GM18508 (cell line): ENCODE data around the gene POMT2.
"Not testable (repeated sequence)": the region's sequence is repeated elsewhere in the genome, so short reads cannot be mapped to it uniquely, and the experiment has no call there.

ENCODE experiments used
- ATAC-seq: cut with Tn5 transposase; IDR thresholded peaks from one replicate; pipeline ENCODE4 v1.9.1; 2021; ENCODE audit warnings: moderate number of reproducible peaks; ENCODE audit not compliant: insufficient read depth, unreplicated experiment

Gene POMT2

GRCh38 chr14:77303417-77304156 is 17.1 kb downstream of the POMT2 start:
- ATAC-seq = no peak

DNA sequence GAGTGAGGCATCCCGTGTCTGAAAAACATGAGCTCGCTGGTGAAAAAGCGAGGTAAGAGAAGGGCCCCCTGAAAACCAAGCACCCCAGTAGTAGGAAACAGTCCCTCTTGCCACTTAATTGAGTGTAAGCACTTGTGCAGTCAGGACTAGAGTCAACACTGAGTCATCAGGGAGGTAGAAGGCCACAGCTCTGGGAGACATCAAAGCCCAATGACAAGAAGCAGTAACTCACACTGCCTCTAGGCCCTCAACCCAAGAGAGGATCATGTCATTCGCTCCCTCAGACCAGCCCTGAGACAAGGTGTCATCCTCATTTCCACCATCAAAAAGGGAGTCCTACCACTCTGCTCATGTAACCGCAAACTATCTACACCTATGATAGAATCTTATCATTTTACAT is 17.8 kb downstream of the POMT2 start:
- no peak for ATAC-seq

GRCh38 chr14:77301103-77301502 is 19.6 kb downstream of the POMT2 start:
- no peak for ATAC-seq

DNA sequence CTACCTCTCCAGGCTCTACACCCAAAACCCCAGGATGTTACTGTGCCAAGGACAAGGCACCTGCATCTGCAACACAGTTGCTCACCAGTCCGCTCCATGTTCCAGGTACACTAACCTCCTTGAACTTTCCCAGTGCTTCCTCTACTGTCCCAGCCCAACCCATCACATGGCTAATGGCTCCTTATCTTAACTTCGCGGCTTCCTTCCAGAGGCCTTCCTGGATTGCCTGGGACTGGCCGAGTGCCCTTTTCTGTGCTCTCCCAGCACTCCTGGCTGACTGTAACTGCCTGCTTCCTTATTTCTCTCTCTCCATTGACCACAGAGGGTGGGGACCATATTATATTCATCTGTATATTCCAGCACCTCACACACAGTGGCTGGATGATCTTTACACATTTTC is 20.9 kb downstream of the POMT2 start:
- no peak for ATAC-seq

GRCh38 chr14:77296906-77297305 is 23.8 kb downstream of the POMT2 start:
- no peak for ATAC-seq

DNA sequence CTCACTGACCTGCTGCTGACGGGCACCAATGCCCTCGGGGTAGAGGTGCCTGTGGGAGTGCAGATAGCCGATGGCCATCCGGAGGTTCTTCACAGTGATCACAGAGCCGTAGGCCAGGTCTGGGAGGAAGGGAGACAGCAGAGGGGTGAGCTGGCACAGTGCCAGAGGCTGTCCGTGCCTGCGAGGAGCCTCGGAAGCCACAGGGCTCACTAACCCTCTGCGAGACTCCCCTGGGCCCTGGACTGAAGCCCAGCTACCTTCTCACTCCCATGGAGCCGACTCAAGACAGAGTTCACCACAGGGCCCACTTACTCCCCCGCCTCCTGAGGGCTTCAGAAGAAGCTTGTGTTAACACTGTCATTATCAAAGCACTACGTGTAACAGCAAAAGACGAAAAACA is 24.5 kb downstream of the POMT2 start:
- ATAC-seq = no peak

- no peak for ATAC-seq
Observed at GRCh38 chr14:77290705-77291104, 30.0 kb downstream of the POMT2 start.

DNA sequence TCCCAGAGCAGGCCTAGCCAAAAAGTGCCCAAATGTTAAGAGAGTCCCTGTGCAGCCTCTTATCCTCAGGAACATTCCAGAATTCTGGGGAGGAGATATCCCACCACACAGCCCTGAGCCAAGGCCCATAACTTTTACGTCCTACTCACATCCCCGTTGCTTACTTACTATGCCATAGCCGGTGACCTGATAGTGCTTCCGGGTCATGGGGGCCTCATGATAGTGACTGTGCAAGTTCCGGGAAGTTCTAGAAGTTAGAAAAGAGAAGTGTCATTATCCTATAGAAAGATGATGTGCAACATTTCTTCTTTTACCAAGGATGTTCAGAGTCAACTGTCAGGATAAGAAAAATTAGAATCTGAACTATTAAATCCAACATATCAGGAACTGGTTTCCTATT is 34.1 kb downstream of the POMT2 start:
- no peak for ATAC-seq

- no peak for ATAC-seq
Observed at GRCh38 chr14:77284466-77284865, 36.2 kb downstream of the POMT2 start.

GRCh38 chr14:77284066-77284465 is 36.6 kb downstream of the POMT2 start:
- ATAC-seq = no peak

GRCh38 chr14:77281852-77282410 is 38.8 kb downstream of the POMT2 start:
- ATAC-seq = no peak

DNA sequence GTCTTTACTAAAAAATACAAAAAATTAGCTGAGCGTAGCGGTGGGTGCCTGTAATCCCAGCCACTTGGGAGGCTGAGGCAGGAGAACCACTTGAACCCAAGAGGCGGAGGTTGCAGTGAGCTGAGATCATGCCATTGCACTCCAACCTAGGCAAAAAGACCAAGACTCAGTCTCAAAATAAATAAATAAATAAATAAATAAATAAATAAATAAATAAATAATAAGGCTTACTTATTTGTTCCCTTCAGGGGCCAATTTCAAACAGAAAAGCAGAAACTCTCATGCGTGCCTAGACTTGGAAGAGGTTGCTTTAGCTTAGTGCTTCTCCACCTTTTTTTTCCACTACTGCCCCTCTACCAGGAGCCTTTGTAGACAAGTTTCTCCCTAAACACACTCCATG is 39.8 kb downstream of the POMT2 start:
- ATAC-seq = not testable (repeated sequence)

- ATAC-seq = no peak
Observed at GRCh38 chr14:77279719-77280118, 41.0 kb downstream of the POMT2 start.

DNA sequence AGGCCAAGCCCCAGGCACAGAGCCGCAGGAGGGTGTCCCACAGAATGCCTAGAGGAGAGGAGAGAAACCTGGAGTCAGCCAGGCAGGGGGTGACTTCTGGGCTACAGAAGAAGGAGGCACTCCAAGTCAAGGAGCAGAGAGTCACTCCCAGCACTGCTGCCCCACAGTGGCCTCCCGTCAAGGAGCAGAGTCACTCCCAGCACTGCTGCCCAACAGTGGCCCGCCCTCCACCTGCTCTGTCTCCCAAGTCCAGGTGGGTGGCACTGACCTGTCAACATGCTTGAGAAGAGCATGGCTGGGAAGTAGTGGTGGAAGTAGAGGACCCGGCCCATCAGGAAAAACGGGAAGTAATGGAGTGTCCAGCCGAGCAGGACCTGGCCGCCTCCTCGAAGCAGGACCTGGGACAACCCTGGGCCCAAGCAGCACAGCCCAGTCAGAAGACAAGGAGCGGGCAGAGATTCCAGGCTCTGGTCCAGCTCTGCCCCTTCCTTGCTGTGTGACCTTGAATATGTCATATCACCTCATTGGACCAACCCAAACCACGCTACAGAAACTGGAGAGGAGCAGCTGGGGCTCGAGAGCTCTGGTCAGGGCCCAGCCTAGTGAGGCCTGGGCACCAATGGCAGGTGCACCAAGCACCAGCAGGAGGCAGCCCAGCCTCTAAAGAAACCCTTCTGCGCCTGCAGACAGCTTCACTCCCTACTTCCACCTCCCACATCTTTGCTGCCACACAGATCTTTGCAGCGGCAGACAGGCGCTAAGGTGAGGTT is 42.0 kb downstream of the POMT2 start:
- no peak for ATAC-seq

DNA sequence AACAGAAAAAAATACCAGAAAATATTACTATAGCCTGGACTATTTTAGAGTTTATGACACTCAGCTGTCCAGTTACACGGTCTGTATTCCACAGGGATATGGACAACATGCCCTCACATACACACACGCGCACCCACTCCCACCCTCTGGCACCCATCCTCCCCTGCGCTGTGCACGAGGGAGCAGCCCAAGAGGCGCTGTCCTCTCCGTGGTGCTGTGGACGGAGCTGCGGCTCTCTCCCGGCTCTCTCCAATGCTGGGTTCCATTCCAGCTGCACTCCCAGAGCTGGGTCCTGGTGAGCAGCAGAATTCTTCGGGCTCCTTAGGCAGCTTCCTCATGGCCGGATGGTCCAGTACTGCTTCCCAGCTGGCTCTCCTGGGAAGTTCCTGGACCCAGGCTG is 43.7 kb downstream of the POMT2 start:
- no peak for ATAC-seq

DNA sequence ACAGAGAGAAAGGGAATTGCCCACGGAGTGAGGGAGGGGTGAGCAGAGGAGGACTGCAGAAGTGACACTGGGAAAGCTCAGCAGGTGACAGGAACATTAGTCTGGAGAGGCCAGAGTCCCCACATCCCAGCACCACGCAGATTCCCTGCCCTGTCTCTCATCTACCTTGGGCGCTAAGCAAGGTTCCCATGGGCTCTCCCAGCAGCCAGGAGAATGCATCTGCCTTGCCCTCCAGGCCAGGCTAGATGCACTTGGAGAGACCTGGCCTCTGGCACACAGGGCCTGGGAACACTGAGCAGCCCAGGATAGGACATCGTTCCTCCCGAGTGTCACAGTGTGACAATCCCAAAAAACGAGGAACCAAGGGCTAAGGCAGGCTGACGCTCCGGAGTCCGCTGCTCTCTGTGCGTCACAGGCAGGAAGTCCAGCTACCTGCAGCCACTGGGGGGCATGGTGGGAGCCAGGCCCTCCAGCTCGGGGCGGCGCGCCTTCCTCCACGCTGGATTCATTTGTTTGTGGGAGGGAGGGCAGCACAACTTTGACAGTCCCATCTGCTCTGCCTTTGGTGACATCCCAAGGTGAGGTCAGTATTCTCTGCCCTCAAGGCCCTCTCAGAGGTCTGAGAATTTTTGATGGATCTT is 44.3 kb downstream of the POMT2 start:
- ATAC-seq = no peak

- ATAC-seq = no peak
Observed at GRCh38 chr14:77275601-77276017, 45.1 kb downstream of the POMT2 start.

- no peak for ATAC-seq
Observed at GRCh38 chr14:77275041-77275580, 45.6 kb downstream of the POMT2 start.

DNA sequence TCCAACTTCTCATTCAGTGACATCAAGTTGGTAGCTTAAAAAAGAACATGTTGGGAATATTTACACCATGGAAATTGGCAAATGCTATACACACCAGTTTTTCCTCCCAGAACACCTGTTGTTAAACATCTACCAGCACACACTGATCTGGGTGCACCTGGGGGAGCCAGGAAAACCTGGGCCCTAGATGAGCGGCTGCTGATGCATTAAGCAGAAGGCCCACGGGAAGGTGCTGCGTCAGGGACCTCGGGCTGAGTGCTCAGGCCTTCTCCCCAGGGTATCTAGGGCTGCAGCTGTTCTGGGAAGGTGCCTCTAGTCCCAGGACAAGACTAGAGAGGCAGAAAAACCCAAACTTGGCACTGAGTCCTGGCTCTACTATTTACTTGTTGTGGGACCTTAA is 46.9 kb downstream of the POMT2 start:
- no peak for ATAC-seq

GRCh38 chr14:77272261-77272660 is 48.4 kb downstream of the POMT2 start:
- no peak for ATAC-seq
